HG03565 (cell line): ENCODE results near the gene MRTFB.
"Not testable (repeated sequence)": the region's sequence is repeated elsewhere in the genome, so short reads cannot be mapped to it uniquely, and the experiment has no call there.

Experiments
- ATAC-seq: cut with Tn5 transposase; IDR thresholded peaks from one replicate; pipeline ENCODE4 v1.9.1; 2021; ENCODE audit warnings: mild to moderate bottlenecking, moderate library complexity; ENCODE audit not compliant: unreplicated experiment

MRTFB gene

GRCh38 chr16:14070877-14071575 lies at the start of gene MRTFB:
Gene MRTFB, plus strand, starts transcription at chr16:14071319. Its CDS starts 69,288 bp downstream, at chr16:14140607.
- peak; percentile 60 for ATAC-seq

- not testable (repeated sequence) for ATAC-seq
Measured at GRCh38 chr16:14023526-14023925, 47.6 kb upstream of the MRTFB start.

GRCh38 chr16:14024283-14024682 lies 46.8 kb upstream of the MRTFB start:
- no peak for ATAC-seq

GRCh38 chr16:14026572-14027285 lies 44.4 kb upstream of the MRTFB start:
- no peak for ATAC-seq

- ATAC-seq: no peak
Measured at GRCh38 chr16:14028202-14028601, 42.9 kb upstream of the MRTFB start.

GRCh38 chr16:14029658-14030057 lies 41.5 kb upstream of the MRTFB start:
- no peak for ATAC-seq

GRCh38 chr16:14035092-14035491 lies 36.0 kb upstream of the MRTFB start:
- no peak for ATAC-seq

- ATAC-seq: no peak
Measured at GRCh38 chr16:14036889-14037288, 34.2 kb upstream of the MRTFB start.

GRCh38 chr16:14037960-14038359 lies 33.2 kb upstream of the MRTFB start:
- ATAC-seq: no peak

GRCh38 chr16:14041164-14041563 lies 30.0 kb upstream of the MRTFB start:
- ATAC-seq: no peak

GRCh38 chr16:14042706-14043105 lies 28.4 kb upstream of the MRTFB start:
- ATAC-seq: no peak

GRCh38 chr16:14043278-14043677 lies 27.8 kb upstream of the MRTFB start:
- no peak for ATAC-seq

- no peak for ATAC-seq
Measured at GRCh38 chr16:14043793-14044192, 27.3 kb upstream of the MRTFB start.

- ATAC-seq: not testable (repeated sequence)
Measured at GRCh38 chr16:14047121-14047859, 23.8 kb upstream of the MRTFB start.

- ATAC-seq: no peak
Measured at GRCh38 chr16:14050291-14051027, 20.7 kb upstream of the MRTFB start.

- ATAC-seq: no peak
Measured at GRCh38 chr16:14051103-14051729, 19.9 kb upstream of the MRTFB start.

- ATAC-seq: no peak
Measured at GRCh38 chr16:14056970-14057369, 14.1 kb upstream of the MRTFB start.

GRCh38 chr16:14057878-14058382 lies 13.2 kb upstream of the MRTFB start:
- no peak for ATAC-seq

GRCh38 chr16:14061732-14062259 lies 9.3 kb upstream of the MRTFB start:
- ATAC-seq: no peak

GRCh38 chr16:14062261-14062660 lies 8.9 kb upstream of the MRTFB start:
- ATAC-seq: no peak
